Prostate gland (tissue), 2 donors: ENCODE data around the gene MAGI2.

Experiments used
- CTCF ChIP-seq, 4 experiments: fragments of 200-600 bp in 2 of 4; fragments of 450-650 bp in 2 of 4; sonication (generic) in 2 of 4; IDR thresholded peaks; 1 replicate in 3 of 4; 2 replicates in 1 of 4; pipeline ENCODE4 v1.5.1; 2016 to 2019; ENCODE audit warnings: antibody characterized with exemption in 4 of 4, mild to moderate bottlenecking in 2 of 4, moderate library complexity in 2 of 4
- POLR2AphosphoS5 ChIP-seq: sonication (generic); formaldehyde crosslinking; IDR thresholded peaks from one replicate; pipeline ENCODE4 v1.6.1; 2017; ENCODE audit warnings: antibody characterized with exemption

GRCh38 chr7:78762625-78763024 is 690.8 kb downstream of the MAGI2 start:
- TF ChIP-seq CTCF (IDR thresholded peaks at IDR 0.05) (no peak), POLR2AphosphoS5 (no peak)
